ENCODE results near the gene CD70. TPM values are rescaled to one million over a fixed set of nuclear protein-coding genes. Genes with fewer than 3 reads are reported as not detected.

CD70 gene
- total and polyA plus RNA-seq, 2 donors (not counting 3 experiments of a cell fraction or from before 2014, with no cell fraction given): not detected

- POLR2A ChIA-PET: no interaction called here
- Histone ChIP-seq H3K27me3 (ENCODE audit: control insufficient read depth in 2 of 2, insufficient read depth in 2 of 2, low read length in 2 of 2) (peaks cover 43 to 51% of the 10 kb centered on the region in 2 experiments), H2AFZ (ENCODE audit: low read depth, low read length) (no peak overlapping the region), H3K9me3 (replicated peaks; ENCODE audit: control insufficient read depth, insufficient read depth, low read length) (no peaks in the 10 kb centered on the region), H3K4me3 (replicated peaks in 1 of 3; ENCODE audit: insufficient read depth in 1 of 3, low read depth in 1 of 3, low read length in 3 of 3) (no peak overlapping the region), H3K4me1 (ENCODE audit: control insufficient read depth, extremely low read depth, insufficient read depth, low read length) (no peaks in the 10 kb centered on the region), H3K9ac (replicated peaks; ENCODE audit: extremely low read depth, insufficient read depth, low read length) (no peak overlapping the region), H3K4me2 (ENCODE audit: insufficient read depth, low read length) (no peak overlapping the region), H4K20me1 (replicated peaks; ENCODE audit: control insufficient read depth, extremely low read depth, insufficient read depth, low read length) (no peaks in the 10 kb centered on the region), H3K36me3 (ENCODE audit: control insufficient read depth in 2 of 2, extremely low read depth in 1 of 2, insufficient read depth in 2 of 2, low read length in 2 of 2) (no peaks in the 10 kb centered on the region), H3K27ac (ENCODE audit: insufficient read depth, low read depth, low read length) (no peak overlapping the region), H3K79me2 (ENCODE audit: control insufficient read depth, insufficient read depth, low read length) (no peaks in the 10 kb centered on the region), H3K9me1 (replicated peaks; ENCODE audit: control insufficient read depth, extremely low read depth, insufficient read depth, low read length) (no peaks in the 10 kb centered on the region)
- dilution Hi-C loops (cut with MboI; ENCODE audit: extremely low pct_ligation_motif_present, low sequenced_read_pairs): no loop called here
- BruUV-seq (replicated peaks): no TSS peak
- no peak for FAIRE-seq
- CTCF ChIA-PET: no interaction called here
- TF ChIP-seq EZH2 (IDR thresholded peaks at IDR 0.05; ENCODE audit: borderline replicate concordance, low read depth, low read length, severe bottlenecking): peak; percentile 70
- TF ChIP-seq POLR2A (IDR thresholded peaks at IDR 0.05; ENCODE audit: low read depth, low read length): no peak
- intact Hi-C loops (cut with micrococcal nuclease): no loop called here
- no peak for DNase-seq (ENCODE audit: low read depth, low spot score)
Observed at GRCh38 chr19:6590258-6590826, 608 bp downstream of the CD70 start.

- no TSS peak for BruUV-seq (replicated peaks)
- Histone ChIP-seq H3K9me3 (replicated peaks; ENCODE audit: control insufficient read depth, insufficient read depth, low read length) (no peaks in the 10 kb centered on the region), H3K9me1 (replicated peaks; ENCODE audit: control insufficient read depth, extremely low read depth, insufficient read depth, low read length) (no peaks in the 10 kb centered on the region), H3K9ac (replicated peaks; ENCODE audit: extremely low read depth, insufficient read depth, low read length) (no peak overlapping the region), H3K36me3 (ENCODE audit: control insufficient read depth in 2 of 2, extremely low read depth in 1 of 2, insufficient read depth in 2 of 2, low read length in 2 of 2) (no peaks in the 10 kb centered on the region), H3K4me2 (ENCODE audit: insufficient read depth, low read length) (no peak overlapping the region), H3K4me1 (ENCODE audit: control insufficient read depth, extremely low read depth, insufficient read depth, low read length) (no peaks in the 10 kb centered on the region), H3K27me3 (ENCODE audit: control insufficient read depth in 2 of 2, insufficient read depth in 2 of 2, low read length in 2 of 2) (peaks cover 43 to 51% of the 10 kb centered on the region in 2 experiments), H4K20me1 (replicated peaks; ENCODE audit: control insufficient read depth, extremely low read depth, insufficient read depth, low read length) (no peaks in the 10 kb centered on the region), H3K4me3 (replicated peaks in 1 of 3; ENCODE audit: insufficient read depth in 1 of 3, low read depth in 1 of 3, low read length in 3 of 3) (no peak overlapping the region), H2AFZ (ENCODE audit: low read depth, low read length) (no peak overlapping the region), H3K27ac (ENCODE audit: insufficient read depth, low read depth, low read length) (no peak overlapping the region), H3K79me2 (ENCODE audit: control insufficient read depth, insufficient read depth, low read length) (no peaks in the 10 kb centered on the region)
- POLR2A ChIA-PET: no interaction called here
- TF ChIP-seq POLR2AphosphoS5 (IDR thresholded peaks at IDR 0.05; ENCODE audit: insufficient read depth, low read depth, low read length): no peak
- no peak for TF ChIP-seq POLR2A (IDR thresholded peaks at IDR 0.05; ENCODE audit: low read depth, low read length)
- no peak for TF ChIP-seq GATA2 (IDR thresholded peaks at IDR 0.05; ENCODE audit: insufficient read depth, insufficient read length, low read depth, low read length)
- TF ChIP-seq MYC (IDR thresholded peaks at IDR 0.05; ENCODE audit: low read depth, low read length): no peak
- TF ChIP-seq FOS (IDR thresholded peaks at IDR 0.05; ENCODE audit: borderline replicate concordance, insufficient read depth, low read length): no peak
- TF ChIP-seq JUN (IDR thresholded peaks at IDR 0.05; ENCODE audit: borderline replicate concordance, insufficient read depth, insufficient read length, low read depth): no peak
- TF ChIP-seq, protein P1, sequence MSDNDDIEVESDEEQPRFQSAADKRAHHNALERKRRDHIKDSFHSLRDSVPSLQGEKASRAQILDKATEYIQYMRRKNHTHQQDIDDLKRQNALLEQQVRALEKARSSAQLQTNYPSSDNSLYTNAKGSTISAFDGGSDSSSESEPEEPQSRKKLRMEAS (IDR thresholded peaks at IDR 0.05; ENCODE audit: insufficient read depth, insufficient read length): no peak
- TF ChIP-seq EZH2 (IDR thresholded peaks at IDR 0.05; ENCODE audit: borderline replicate concordance, low read depth, low read length, severe bottlenecking): no peak
- intact Hi-C loops (cut with micrococcal nuclease) (no loop called here), dilution Hi-C loops (cut with MboI; ENCODE audit: extremely low pct_ligation_motif_present, low sequenced_read_pairs) (no loop called here)
- CTCF ChIA-PET: no interaction called here
- FAIRE-seq (no peak), DNase-seq (ENCODE audit: low read depth, low spot score) (no peak)
Observed at GRCh38 chr19:6589711-6590257, 1.2 kb downstream of the CD70 start.
